Muscle layer of colon (tissue), 2 donors: ENCODE data around the gene WIPF3.

ENCODE experiments used
- H3K27ac ChIP-seq: one replicate; pipeline ENCODE4 v1.7.0; 2013; ENCODE audit warnings: low read depth, mild to moderate bottlenecking, low read length, moderate library complexity
- H3K27me3 ChIP-seq, 2 donors: one replicate each; pipeline ENCODE4 v1.7.0; 2013; ENCODE audit warnings: low read length in 2 of 2, mild to moderate bottlenecking in 2 of 2; ENCODE audit not compliant: insufficient read depth in 2 of 2, control insufficient read depth in 1 of 2
- H3K36me3 ChIP-seq: one replicate; pipeline ENCODE4 v1.7.0; 2013; ENCODE audit warnings: mild to moderate bottlenecking, low read length; ENCODE audit not compliant: insufficient read depth
- H3K4me1 ChIP-seq: one replicate; pipeline ENCODE4 v1.7.0; 2013; ENCODE audit warnings: mild to moderate bottlenecking, low read length; ENCODE audit not compliant: insufficient read depth
- H3K4me3 ChIP-seq, 2 donors: one replicate each; pipeline ENCODE4 v1.7.0; 2013; ENCODE audit warnings: low read length in 2 of 2, low read depth in 1 of 2, mild to moderate bottlenecking in 1 of 2, moderate library complexity in 1 of 2
- H3K9ac ChIP-seq: one replicate; pipeline ENCODE4 v1.7.0; 2013; ENCODE audit warnings: low read length
- H3K9me3 ChIP-seq: one replicate; pipeline ENCODE4 v1.7.0; 2013; ENCODE audit warnings: mild to moderate bottlenecking, low read length
- donor health status: abdominal sarcoma.
- donor health status: Adenocarcinoma of cecum.

Gene WIPF3

DNA sequence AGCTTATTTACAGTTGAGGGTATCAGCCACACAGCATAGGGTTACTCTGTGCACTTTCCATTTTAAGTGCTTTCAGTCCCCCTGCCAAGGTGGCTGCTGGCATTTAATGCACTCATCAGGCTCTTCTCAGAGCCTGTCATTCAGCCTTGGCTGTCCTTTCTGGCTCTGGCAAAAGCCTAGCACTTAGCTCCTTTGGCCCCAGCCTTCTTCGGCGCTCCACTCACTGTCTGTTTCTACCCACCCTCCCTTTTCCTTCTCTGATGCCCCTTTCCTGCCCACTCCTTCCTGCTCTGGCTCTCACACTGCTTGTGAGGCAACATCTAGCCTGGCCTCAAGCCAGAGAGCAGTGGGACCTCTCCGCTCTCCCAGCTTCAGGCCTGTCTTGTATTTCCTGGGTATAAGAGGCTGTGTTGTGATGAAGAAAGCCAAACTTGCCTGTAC is 60.2 kb downstream of the WIPF3 start:
- H3K9me3 ChIP-seq = no peaks in the 10 kb centered on the region
- H3K4me1 ChIP-seq = peaks cover 18% of the 10 kb centered on the region
- no peak overlapping the region for H3K4me3 ChIP-seq
- no peak overlapping the region for H3K9ac ChIP-seq
- H3K27me3 ChIP-seq = no peaks in the 10 kb centered on the region
- H3K27ac ChIP-seq = no peak overlapping the region
- no peaks in the 10 kb centered on the region for H3K36me3 ChIP-seq

DNA sequence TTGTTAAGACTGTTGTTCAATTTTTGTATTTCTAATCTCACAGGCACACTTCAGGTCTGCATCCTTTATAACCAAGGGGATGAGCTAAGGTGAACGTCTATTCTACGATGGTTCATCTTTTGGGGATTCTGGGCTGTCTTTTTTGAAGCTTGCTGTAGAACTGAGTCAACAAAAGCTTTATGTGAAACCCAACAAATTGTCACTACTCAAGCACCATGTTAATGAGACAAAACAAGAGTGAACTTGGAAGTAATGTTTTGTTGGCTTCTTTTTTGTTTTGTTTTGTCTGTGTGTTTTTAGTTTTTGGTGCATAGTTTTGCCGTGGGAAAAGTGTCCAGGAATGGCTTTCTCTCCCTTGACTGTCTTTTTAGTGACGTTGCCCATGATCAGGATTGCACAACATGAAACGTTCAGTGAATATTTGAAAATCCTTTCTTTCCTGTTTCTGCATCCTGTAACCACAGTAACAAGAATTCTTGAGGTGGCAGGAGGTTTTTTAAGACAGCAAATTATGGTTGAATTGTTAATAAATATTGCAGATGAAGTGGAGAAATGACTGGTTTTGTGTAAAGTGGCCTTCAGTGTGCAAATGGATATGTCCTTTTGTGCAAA is 65.6 kb downstream of the WIPF3 start:
- no peaks in the 10 kb centered on the region for H3K36me3 ChIP-seq
- H3K9ac ChIP-seq = no peak overlapping the region
- no peak overlapping the region for H3K4me3 ChIP-seq
- H3K27me3 ChIP-seq = no peaks in the 10 kb centered on the region
- no peaks in the 10 kb centered on the region for H3K9me3 ChIP-seq
- H3K4me1 ChIP-seq = no peaks in the 10 kb centered on the region
- no peak overlapping the region for H3K27ac ChIP-seq

DNA sequence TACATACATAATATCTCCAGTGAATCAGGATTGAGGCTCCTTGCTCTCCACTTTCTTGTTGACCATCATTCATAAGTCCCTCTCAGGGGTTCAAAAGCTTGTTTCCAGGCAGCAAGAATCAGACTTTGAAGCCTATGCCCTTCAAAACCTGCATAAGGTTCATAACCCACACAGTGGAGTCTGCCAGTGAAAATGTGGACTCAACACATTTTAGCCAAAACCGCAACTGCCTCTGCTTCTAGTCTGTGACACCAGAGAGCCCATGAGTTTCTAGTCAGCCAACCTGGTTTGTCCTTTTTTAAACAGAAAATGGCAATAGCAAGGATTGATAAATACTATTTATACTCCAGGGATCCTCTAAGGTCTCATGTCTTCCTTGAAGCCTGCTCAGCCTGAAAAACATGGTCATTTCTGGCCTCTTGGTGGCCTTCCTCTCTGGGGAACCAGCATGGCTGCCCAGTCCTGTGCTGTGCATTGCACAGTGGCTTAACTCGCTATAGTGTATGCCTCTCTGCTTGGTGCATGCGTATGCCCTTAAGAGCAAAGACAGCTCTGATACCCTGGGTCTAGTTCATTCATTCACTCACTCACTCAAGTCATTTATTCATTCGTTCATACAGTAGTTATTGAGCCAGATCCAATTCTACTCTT is 67.5 kb downstream of the WIPF3 start:
- Histone ChIP-seq H3K27ac (no peak overlapping the region), H3K4me3 (no peak overlapping the region), H3K36me3 (no peaks in the 10 kb centered on the region), H3K27me3 (no peaks in the 10 kb centered on the region), H3K9ac (no peak overlapping the region), H3K9me3 (no peaks in the 10 kb centered on the region), H3K4me1 (no peaks in the 10 kb centered on the region)

DNA sequence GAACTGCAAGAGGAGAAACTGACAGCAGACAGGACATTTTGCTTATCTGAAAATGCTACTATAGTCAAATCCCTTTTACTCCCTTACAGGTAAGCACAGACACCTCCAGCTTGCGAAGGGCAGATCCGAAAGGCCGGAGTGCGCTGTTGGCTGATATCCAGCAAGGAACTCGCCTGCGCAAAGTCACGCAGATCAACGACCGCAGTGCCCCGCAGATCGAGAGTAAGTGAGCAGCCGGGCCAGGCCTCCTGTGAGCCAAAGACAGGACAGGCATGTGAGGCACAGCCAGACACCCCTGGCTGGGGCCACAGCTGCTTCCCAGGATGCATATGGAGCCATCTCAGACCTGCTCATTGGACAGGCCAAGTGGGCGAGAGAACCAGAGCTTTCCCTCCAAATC is 69.4 kb downstream of the WIPF3 start:
- Histone ChIP-seq H3K27ac (no peak overlapping the region), H3K27me3 (no peaks in the 10 kb centered on the region), H3K4me3 (no peak overlapping the region), H3K36me3 (no peaks in the 10 kb centered on the region), H3K9ac (no peak overlapping the region), H3K9me3 (no peaks in the 10 kb centered on the region), H3K4me1 (peaks cover 4% of the 10 kb centered on the region)

DNA sequence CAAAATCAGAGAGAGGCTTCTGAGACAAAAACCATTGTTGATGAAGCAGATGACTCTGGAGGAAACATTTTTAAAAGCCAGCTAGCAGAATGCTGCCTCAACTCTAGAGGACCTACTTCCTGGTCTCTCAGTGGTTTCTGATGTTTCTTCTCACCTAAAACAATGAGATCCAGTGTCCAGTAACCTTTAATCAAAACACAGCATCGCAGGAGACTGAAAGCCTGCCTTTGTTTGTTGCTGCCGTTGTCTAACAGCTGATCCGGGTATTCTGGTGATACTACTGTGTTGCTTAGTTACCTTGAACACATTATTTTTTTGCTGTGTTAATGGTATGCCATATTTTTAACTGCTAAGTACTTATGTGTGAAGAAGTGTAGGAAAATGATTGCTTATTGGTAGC is 70.9 kb downstream of the WIPF3 start:
- Histone ChIP-seq H3K9ac (no peak overlapping the region), H3K36me3 (no peaks in the 10 kb centered on the region), H3K9me3 (no peaks in the 10 kb centered on the region), H3K27ac (no peak overlapping the region), H3K4me3 (no peak overlapping the region), H3K4me1 (peaks cover 4% of the 10 kb centered on the region), H3K27me3 (no peaks in the 10 kb centered on the region)

DNA sequence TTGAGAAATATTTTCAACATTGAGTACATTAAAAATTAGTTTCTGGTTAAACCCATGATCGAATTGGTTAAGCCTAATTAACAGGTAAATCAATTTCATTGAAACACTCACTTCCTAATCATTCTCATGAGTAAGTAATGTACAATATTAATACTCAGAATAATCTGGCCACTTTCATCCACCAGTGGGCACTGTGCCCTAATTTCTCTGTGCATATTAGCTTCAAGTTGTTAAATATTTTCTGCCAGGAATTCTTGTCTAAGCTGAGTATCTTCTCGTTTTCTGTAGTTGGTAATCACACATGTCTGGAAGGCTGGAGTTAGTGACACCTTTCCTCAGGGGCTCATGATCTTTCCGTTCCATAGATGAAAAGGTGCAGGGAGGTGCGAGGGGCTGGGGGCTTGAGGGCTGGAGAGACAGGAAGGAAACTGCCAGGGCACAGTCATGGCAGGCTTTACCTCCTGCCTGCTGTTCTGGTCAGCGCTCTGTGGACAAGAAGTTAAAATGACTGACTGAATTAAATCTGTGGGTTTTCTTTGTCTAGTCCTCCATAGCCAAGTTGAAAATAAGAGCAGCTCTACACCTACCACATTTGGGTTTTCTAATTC is 71.9 kb downstream of the WIPF3 start:
- Histone ChIP-seq H3K27me3 (peaks cover 0 to 5% of the 10 kb centered on the region in 2 donors), H3K4me1 (peaks cover 4% of the 10 kb centered on the region), H3K4me3 (no peak overlapping the region), H3K9me3 (no peaks in the 10 kb centered on the region), H3K36me3 (no peaks in the 10 kb centered on the region), H3K9ac (no peak overlapping the region), H3K27ac (no peak overlapping the region)

DNA sequence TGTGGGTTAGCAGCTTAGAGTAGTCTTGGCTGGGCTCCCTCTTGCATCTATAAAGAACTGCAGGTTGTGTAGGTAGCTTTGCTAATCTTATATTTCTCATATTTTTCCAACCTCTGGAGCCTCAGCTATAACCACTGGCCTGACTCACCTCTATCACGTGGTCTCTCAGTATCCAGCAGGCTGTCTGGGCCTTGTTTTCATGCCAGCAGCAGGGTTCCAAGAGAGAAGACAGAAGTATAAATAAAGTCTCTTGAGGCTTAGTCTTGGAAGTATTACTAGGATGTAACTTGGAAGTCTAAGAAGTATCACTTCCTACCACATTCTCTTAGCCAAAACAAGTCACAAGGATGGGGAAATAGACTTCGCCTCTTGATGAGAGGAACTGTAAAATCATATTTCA is 73.3 kb downstream of the WIPF3 start:
- Histone ChIP-seq H3K4me3 (no peak overlapping the region), H3K27ac (no peak overlapping the region), H3K9me3 (no peaks in the 10 kb centered on the region), H3K27me3 (peaks cover 0 to 9% of the 10 kb centered on the region in 2 donors), H3K9ac (no peak overlapping the region), H3K36me3 (no peaks in the 10 kb centered on the region), H3K4me1 (peaks cover 4% of the 10 kb centered on the region)

DNA sequence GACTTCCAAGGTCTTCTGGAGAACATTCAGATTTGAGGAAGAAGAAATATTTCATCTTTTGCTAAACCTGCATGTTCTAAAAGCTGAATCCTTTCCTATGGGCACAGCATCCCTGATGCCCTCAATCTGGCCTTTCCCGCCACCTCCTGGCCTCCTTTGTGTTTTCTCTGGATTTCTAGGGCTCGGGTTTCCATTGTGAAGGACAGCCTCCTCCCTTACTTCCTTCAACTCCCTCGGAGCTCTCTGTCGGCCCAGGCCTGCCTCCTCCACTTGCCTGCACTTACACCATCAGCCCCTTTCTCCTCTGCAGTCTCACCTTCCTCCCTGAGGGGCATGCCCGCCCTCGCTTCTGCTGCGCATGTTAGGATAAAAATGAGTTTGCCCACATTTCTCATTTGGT is 75.4 kb downstream of the WIPF3 start:
- Histone ChIP-seq H3K4me3 (no peak overlapping the region), H3K27me3 (peaks cover 0 to 12% of the 10 kb centered on the region in 2 donors), H3K4me1 (peaks cover 4% of the 10 kb centered on the region), H3K9ac (no peak overlapping the region), H3K36me3 (no peaks in the 10 kb centered on the region), H3K9me3 (no peaks in the 10 kb centered on the region), H3K27ac (no peak overlapping the region)

DNA sequence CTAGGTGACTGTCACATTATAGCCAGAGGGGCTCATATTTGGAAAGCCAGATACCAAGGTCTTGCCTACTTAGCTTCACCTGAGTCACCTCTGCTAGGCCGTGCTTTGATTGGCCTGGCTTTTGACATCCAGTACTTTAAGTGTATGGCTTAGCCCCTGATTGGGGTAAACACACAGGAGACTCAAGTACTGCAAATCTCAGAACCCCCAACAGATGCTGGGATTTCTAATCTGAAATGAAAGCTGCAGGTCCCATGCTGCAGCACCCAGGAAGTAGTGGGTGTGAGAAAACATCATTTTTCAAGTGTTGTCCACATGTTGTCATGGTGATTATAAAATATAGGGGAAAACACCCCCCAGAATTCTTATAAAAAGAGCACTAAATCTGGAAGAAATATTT is 76.2 kb downstream of the WIPF3 start:
- no peaks in the 10 kb centered on the region for H3K9me3 ChIP-seq
- no peaks in the 10 kb centered on the region for H3K36me3 ChIP-seq
- no peak overlapping the region for H3K4me3 ChIP-seq
- H3K27me3 ChIP-seq = peaks cover 0 to 12% of the 10 kb centered on the region in 2 donors
- no peak overlapping the region for H3K27ac ChIP-seq
- peaks cover 4% of the 10 kb centered on the region for H3K4me1 ChIP-seq
- no peak overlapping the region for H3K9ac ChIP-seq

DNA sequence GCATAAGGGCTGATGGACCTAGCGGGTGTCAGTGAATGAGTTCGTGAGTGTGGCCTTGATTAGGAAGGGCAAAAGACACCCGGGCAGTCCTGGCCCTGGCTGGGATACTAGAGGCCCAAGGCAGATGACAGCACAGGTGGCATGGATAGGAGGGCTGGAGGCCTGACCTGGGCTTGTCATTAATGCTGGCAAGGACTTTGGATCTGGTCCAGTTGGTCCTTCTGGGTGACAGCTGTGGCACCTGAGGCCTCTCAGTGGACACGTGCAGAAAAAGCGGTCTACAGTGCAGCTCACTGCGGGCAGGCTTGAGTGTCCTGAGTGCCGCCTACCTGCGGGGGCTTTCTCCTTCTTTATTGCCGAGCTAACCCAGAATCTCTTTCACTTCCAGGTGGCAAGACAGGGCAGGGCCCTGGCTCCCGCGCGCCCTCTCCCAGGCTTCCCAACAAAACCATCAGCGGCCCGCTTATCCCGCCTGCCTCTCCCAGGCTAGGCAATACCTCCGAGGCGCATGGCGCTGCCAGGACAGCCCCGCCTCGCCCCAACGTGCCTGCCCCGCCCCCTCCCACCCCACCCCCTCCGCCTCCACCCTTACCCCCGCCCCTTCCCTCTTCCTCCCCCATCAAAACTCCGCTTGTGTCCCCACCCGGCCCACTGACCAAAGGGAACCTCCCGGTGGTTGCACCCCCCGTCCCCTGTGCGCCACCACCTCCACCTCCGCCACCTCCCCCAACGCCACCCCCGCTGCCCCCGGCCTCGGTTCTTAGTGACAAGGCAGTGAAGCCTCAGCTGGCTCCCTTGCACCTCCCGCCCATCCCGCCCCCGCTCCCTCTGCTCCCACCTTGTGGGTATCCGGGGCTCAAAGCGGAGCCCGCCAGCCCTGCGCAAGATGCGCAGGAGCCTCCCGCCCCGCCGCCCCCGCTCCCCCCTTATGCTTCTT is 77.4 kb downstream of the WIPF3 start:
- no peak overlapping the region for H3K4me3 ChIP-seq
- H3K4me1 ChIP-seq = peaks cover 4% of the 10 kb centered on the region
- no peaks in the 10 kb centered on the region for H3K36me3 ChIP-seq
- no peaks in the 10 kb centered on the region for H3K9me3 ChIP-seq
- H3K27me3 ChIP-seq = peaks cover 0 to 12% of the 10 kb centered on the region in 2 donors
- no peak overlapping the region for H3K9ac ChIP-seq
- no peak overlapping the region for H3K27ac ChIP-seq
